Karpas-422 (cell line): Measurements from ENCODE around the gene NCR1. TPM values are rescaled to one million over a fixed set of nuclear protein-coding genes. Genes with fewer than 3 reads are reported as not detected.
A peak's percentile ranks its signal among the peaks of the same experiment; 100 is the strongest.
"Not testable (repeated sequence)": the region's sequence is repeated elsewhere in the genome, so short reads cannot be mapped to it uniquely, and the experiment has no call there.

Experiments used
- DNase-seq: peaks from one replicate; pipeline ENCODE4 v3.0.0-alpha.2; 2015
- H2AFZ ChIP-seq: fragments of 200-600 bp; sonication (generic); 2 replicates; pipeline ENCODE4 v1.6.1; 2014; ENCODE audit warnings: antibody characterized with exemption, low read length, mixed read lengths
- H3K27ac ChIP-seq: fragments of 200-600 bp; sonication (generic); 2 replicates; pipeline ENCODE4 v1.5.1; 2014; ENCODE audit warnings: mild to moderate bottlenecking, low read length, moderate library complexity
- H3K27me3 ChIP-seq: fragments of 200-600 bp; sonication (generic); 2 replicates; pipeline ENCODE4 v1.6.1; 2014; ENCODE audit warnings: low read length, mixed read lengths
- H3K36me3 ChIP-seq: fragments of 200-600 bp; sonication (generic); 2 replicates; pipeline ENCODE4 v1.6.1; 2014; ENCODE audit warnings: low read length, mixed read lengths; ENCODE audit not compliant: insufficient read depth
- H3K4me1 ChIP-seq: fragments of 200-600 bp; sonication (generic); 2 replicates; pipeline ENCODE4 v1.6.1; 2014; ENCODE audit warnings: mild to moderate bottlenecking, low read length, mixed read lengths
- H3K4me2 ChIP-seq: fragments of 200-600 bp; sonication (generic); 2 replicates; pipeline ENCODE4 v1.6.1; 2014; ENCODE audit warnings: low read length, low read depth, mild to moderate bottlenecking; ENCODE audit not compliant: poor library complexity, severe bottlenecking
- H3K4me3 ChIP-seq: fragments of 200-600 bp; sonication (generic); 2 replicates; pipeline ENCODE4 v1.5.1; 2014; ENCODE audit warnings: mild to moderate bottlenecking, antibody characterized with exemption, low read length, mixed read lengths
- H3K79me2 ChIP-seq: fragments of 200-600 bp; sonication (generic); 2 replicates; pipeline ENCODE4 v1.6.1; 2014; ENCODE audit warnings: mild to moderate bottlenecking, low read length, mixed read lengths
- H3K9ac ChIP-seq: fragments of 200-600 bp; sonication (generic); 2 replicates; pipeline ENCODE4 v1.6.0; 2014; ENCODE audit warnings: low read length
- H3K9me2 ChIP-seq: fragments of 200-600 bp; sonication (generic), shearing (Covaris generic); replicated peaks from 2 replicates; pipeline ENCODE4 v1.6.0; 2014; ENCODE audit warnings: mild to moderate bottlenecking, low read length, moderate library complexity; ENCODE audit not compliant: insufficient read depth
- H3K9me3 ChIP-seq: fragments of 300-700, 200-600 bp; sonication (generic); 2 replicates; pipeline ENCODE4 v1.6.1; 2014; ENCODE audit warnings: low read length, mixed read lengths
- H4K20me1 ChIP-seq: fragments of 200-600 bp; sonication (generic); 2 replicates; pipeline ENCODE4 v1.6.1; 2014; ENCODE audit warnings: mild to moderate bottlenecking, antibody characterized with exemption, low read length, low read depth; ENCODE audit not compliant: insufficient read depth
- total RNA-seq: library from RNA; depleted of rRNA; stranded (reverse); fragments of >200 nt; shearing (Covaris generic); gene quantifications from 2 replicates; pipeline ENCODE4 v1.2.3, GENCODE V29; 2014; ENCODE audit warnings: low replicate concordance

The NCR1 gene
- total RNA-seq, 1 experiment from 2014 or later: not detected

- Histone ChIP-seq H2AFZ (no peak overlapping the region), H3K4me3 (no peak overlapping the region), H4K20me1 (no peaks in the 10 kb centered on the region), H3K9ac (no peak overlapping the region), H3K27me3 (no peaks in the 10 kb centered on the region), H3K4me1 (no peaks in the 10 kb centered on the region), H3K9me2 (no peaks in the 10 kb centered on the region), H3K9me3 (no peaks in the 10 kb centered on the region), H3K36me3 (no peaks in the 10 kb centered on the region), H3K79me2 (no peaks in the 10 kb centered on the region), H3K4me2 (no peak overlapping the region), H3K27ac (no peak overlapping the region)
- DNase-seq: no peak
Measured at GRCh38 chr19:54918499-54918898, 12.6 kb downstream of the NCR1 start.

- H3K4me1 ChIP-seq, H3K27ac ChIP-seq, H3K9me2 ChIP-seq, H3K4me2 ChIP-seq, H3K4me3 ChIP-seq, H3K9ac ChIP-seq, H4K20me1 ChIP-seq, H2AFZ ChIP-seq, H3K9me3 ChIP-seq, H3K79me2 ChIP-seq, H3K36me3 ChIP-seq, H3K27me3 ChIP-seq: not testable (repeated sequence)
- peak; percentile 60 for DNase-seq
Measured at GRCh38 chr19:54919646-54920563, 14.0 kb downstream of the NCR1 start.

GRCh38 chr19:54921082-54921481, 15.1 kb downstream of the NCR1 start:
- no peak overlapping the region for H3K4me2 ChIP-seq
- H3K79me2 ChIP-seq: no peaks in the 10 kb centered on the region
- H3K4me1 ChIP-seq: no peaks in the 10 kb centered on the region
- H3K4me3 ChIP-seq: no peak overlapping the region
- H4K20me1 ChIP-seq: no peaks in the 10 kb centered on the region
- H3K27me3 ChIP-seq: no peaks in the 10 kb centered on the region
- H3K9me3 ChIP-seq: no peaks in the 10 kb centered on the region
- no peak for DNase-seq
- no peaks in the 10 kb centered on the region for H3K9me2 ChIP-seq
- H3K36me3 ChIP-seq: no peaks in the 10 kb centered on the region
- no peak overlapping the region for H2AFZ ChIP-seq
- no peak overlapping the region for H3K9ac ChIP-seq
- no peak overlapping the region for H3K27ac ChIP-seq

- H2AFZ ChIP-seq: no peak overlapping the region
- no peak for DNase-seq
- no peaks in the 10 kb centered on the region for H4K20me1 ChIP-seq
- no peak overlapping the region for H3K4me3 ChIP-seq
- no peak overlapping the region for H3K27ac ChIP-seq
- H3K9me3 ChIP-seq: 0 out of 2 replicates have a peak, but pooled peaks cover 2% of the 10 kb centered on the region
- no peaks in the 10 kb centered on the region for H3K9me2 ChIP-seq
- H3K4me2 ChIP-seq: no peak overlapping the region
- H3K79me2 ChIP-seq: no peaks in the 10 kb centered on the region
- no peaks in the 10 kb centered on the region for H3K4me1 ChIP-seq
- no peaks in the 10 kb centered on the region for H3K36me3 ChIP-seq
- H3K9ac ChIP-seq: no peak overlapping the region
- H3K27me3 ChIP-seq: no peaks in the 10 kb centered on the region
Measured at GRCh38 chr19:54923276-54923675, 17.3 kb downstream of the NCR1 start.

GRCh38 chr19:54928299-54928698, 22.4 kb downstream of the NCR1 start:
- H3K9me3 ChIP-seq: 0 out of 2 replicates have a peak, but pooled peaks cover 4% of the 10 kb centered on the region
- H3K9ac ChIP-seq: no peak overlapping the region
- H3K79me2 ChIP-seq: no peaks in the 10 kb centered on the region
- H4K20me1 ChIP-seq: no peaks in the 10 kb centered on the region
- H2AFZ ChIP-seq: no peak overlapping the region
- H3K4me2 ChIP-seq: no peak overlapping the region
- no peak for DNase-seq
- no peak overlapping the region for H3K4me3 ChIP-seq
- H3K4me1 ChIP-seq: no peaks in the 10 kb centered on the region
- H3K9me2 ChIP-seq: no peaks in the 10 kb centered on the region
- no peaks in the 10 kb centered on the region for H3K36me3 ChIP-seq
- no peaks in the 10 kb centered on the region for H3K27me3 ChIP-seq
- no peak overlapping the region for H3K27ac ChIP-seq

GRCh38 chr19:54937926-54938325, 32.0 kb downstream of the NCR1 start:
- no peak overlapping the region for H3K9ac ChIP-seq
- H3K4me3 ChIP-seq: no peak overlapping the region
- DNase-seq: no peak
- no peak overlapping the region for H3K4me2 ChIP-seq
- peaks cover 12% of the 10 kb centered on the region for H3K4me1 ChIP-seq
- H3K27me3 ChIP-seq: no peaks in the 10 kb centered on the region
- no peak overlapping the region for H2AFZ ChIP-seq
- no peaks in the 10 kb centered on the region for H3K9me2 ChIP-seq
- no peaks in the 10 kb centered on the region for H3K79me2 ChIP-seq
- no peaks in the 10 kb centered on the region for H3K36me3 ChIP-seq
- H3K9me3 ChIP-seq: no peaks in the 10 kb centered on the region
- no peak overlapping the region for H3K27ac ChIP-seq
- no peaks in the 10 kb centered on the region for H4K20me1 ChIP-seq

- Histone ChIP-seq H3K9me2 (no peaks in the 10 kb centered on the region), H3K9ac (no peak overlapping the region), H3K4me2 (peak overlapping the region; percentile 9), H3K27me3 (no peaks in the 10 kb centered on the region), H3K4me1 (peaks cover 12% of the 10 kb centered on the region), H3K9me3 (no peaks in the 10 kb centered on the region), H3K27ac (no peak overlapping the region), H4K20me1 (no peaks in the 10 kb centered on the region), H2AFZ (no peak overlapping the region), H3K36me3 (no peaks in the 10 kb centered on the region), H3K79me2 (no peaks in the 10 kb centered on the region), H3K4me3 (no peak overlapping the region)
- DNase-seq: no peak
Measured at GRCh38 chr19:54938906-54939305, 33.0 kb downstream of the NCR1 start.

GRCh38 chr19:54939538-54939937, 33.6 kb downstream of the NCR1 start:
- not testable (repeated sequence) for DNase-seq, H3K27me3 ChIP-seq, H3K9ac ChIP-seq, H3K79me2 ChIP-seq, H3K4me3 ChIP-seq, H2AFZ ChIP-seq, H3K27ac ChIP-seq, H3K9me2 ChIP-seq, H4K20me1 ChIP-seq, H3K36me3 ChIP-seq, H3K9me3 ChIP-seq, H3K4me2 ChIP-seq
- peaks cover 12% of the 10 kb centered on the region for H3K4me1 ChIP-seq
